HG03378 (cell line): ENCODE results near the gene BTBD9.

Experiments
- ATAC-seq: cut with Tn5 transposase; IDR thresholded peaks from one replicate; pipeline ENCODE4 v1.9.1; 2021; ENCODE audit warnings: mild to moderate bottlenecking, moderate library complexity; ENCODE audit not compliant: unreplicated experiment

Gene BTBD9

GRCh38 chr6:38156818-38157565, 482.7 kb downstream of the BTBD9 start:
- ATAC-seq: no peak

GRCh38 chr6:38155621-38156204, 484.0 kb downstream of the BTBD9 start:
- no peak for ATAC-seq

GRCh38 chr6:38155144-38155543, 484.6 kb downstream of the BTBD9 start:
- ATAC-seq: no peak

GRCh38 chr6:38154731-38155130, 485.0 kb downstream of the BTBD9 start:
- no peak for ATAC-seq

GRCh38 chr6:38153798-38154345, 485.9 kb downstream of the BTBD9 start:
- no peak for ATAC-seq

- no peak for ATAC-seq
Measured at GRCh38 chr6:38153076-38153797, 486.5 kb downstream of the BTBD9 start.

GRCh38 chr6:38152620-38153019, 487.1 kb downstream of the BTBD9 start:
- no peak for ATAC-seq

GRCh38 chr6:38151580-38152500, 487.9 kb downstream of the BTBD9 start:
- ATAC-seq: no peak

- no peak for ATAC-seq
Measured at GRCh38 chr6:38150681-38151296, 488.9 kb downstream of the BTBD9 start.

- ATAC-seq: no peak
Measured at GRCh38 chr6:38150021-38150420, 489.7 kb downstream of the BTBD9 start.

- ATAC-seq: no peak
Measured at GRCh38 chr6:38149531-38149930, 490.2 kb downstream of the BTBD9 start.

GRCh38 chr6:38148606-38149005, 491.1 kb downstream of the BTBD9 start:
- ATAC-seq: no peak

- ATAC-seq: no peak
Measured at GRCh38 chr6:38146734-38147027, 493.0 kb downstream of the BTBD9 start.

- ATAC-seq: no peak
Measured at GRCh38 chr6:38146021-38146733, 493.6 kb downstream of the BTBD9 start.

- no peak for ATAC-seq
Measured at GRCh38 chr6:38144365-38144945, 495.3 kb downstream of the BTBD9 start.

- ATAC-seq: no peak
Measured at GRCh38 chr6:38143191-38144150, 496.3 kb downstream of the BTBD9 start.

GRCh38 chr6:38142178-38142902, 497.4 kb downstream of the BTBD9 start:
- no peak for ATAC-seq

GRCh38 chr6:38141716-38142115, 498.0 kb downstream of the BTBD9 start:
- no peak for ATAC-seq
